GM11168 (cell line): Measurements from ENCODE around the gene MYBPC2.

Source experiments
- in situ Hi-C: fragments of 300-500 bp; cut with MboI; formaldehyde crosslinking; loops from one replicate; pipeline ENCODE4 v1.12.0; 2022; ENCODE audit warnings: low sequenced_read_pairs; ENCODE audit not compliant: unreplicated experiment

MYBPC2 gene

DNA sequence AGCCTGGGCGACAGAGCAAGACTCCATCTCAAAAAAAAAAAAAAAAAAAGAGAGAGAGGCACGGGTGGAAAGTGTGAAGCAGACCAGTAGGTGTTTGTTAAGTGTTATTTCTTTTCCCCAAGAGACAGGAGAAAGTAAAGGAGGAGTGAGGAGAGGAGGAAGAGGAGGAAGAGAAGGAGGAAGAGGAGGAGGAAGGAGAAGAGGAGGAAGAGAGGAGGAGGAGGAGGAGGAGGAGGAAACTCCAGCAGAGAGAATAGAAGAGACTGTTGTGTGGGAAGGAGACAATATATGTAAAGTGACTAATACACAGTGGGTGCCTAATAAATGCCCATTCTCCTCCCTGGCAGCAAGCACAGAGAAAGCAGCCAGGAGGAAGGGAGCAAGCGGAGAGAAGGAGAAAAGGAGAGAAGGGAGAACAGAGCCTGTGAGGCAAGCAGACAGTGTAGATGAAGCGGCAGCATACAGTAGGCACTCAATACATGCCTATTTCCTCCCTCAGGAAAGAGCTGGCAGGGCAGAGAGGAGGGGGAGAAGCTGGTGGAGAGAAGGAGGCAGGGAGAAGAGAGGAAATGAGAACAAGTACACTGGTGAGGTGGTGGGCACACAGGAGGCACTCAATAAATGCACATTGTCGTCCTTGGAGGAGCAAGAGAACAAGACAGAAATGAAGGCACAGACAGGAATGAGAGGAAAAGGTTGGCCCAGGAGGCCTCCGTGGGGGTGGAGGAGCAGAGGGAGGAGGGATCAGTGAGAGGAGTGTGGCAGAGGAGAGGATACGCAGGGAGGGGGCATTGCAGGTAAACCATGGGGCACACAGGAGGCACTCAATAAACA is 61.7 kb downstream of the MYBPC2 start:
- in situ Hi-C loops: no loop called here

DNA sequence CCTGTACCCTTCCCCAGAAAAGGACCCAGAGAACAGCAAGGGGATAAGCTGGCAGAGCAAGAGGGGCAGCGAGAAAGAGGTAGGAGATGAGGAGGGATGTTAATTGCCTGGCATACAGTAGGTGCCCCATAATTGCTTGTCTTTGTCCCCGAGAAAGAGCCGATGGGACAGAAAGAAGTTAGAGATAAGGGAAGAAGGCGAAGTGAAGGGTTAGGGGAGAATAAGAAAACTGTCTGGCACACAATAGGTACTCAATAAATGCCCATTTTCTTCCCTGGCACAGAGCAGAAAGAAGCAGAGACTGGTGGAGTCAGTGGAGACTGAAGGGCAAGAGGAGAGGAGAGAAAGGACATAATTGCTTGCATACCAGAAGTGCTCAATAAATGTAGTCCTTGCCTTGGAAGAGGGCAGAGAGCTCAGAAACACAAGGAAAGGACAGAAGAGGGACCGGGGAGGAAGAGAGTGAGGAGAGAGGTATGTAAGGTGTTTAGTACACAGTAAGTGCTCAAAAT is 62.4 kb downstream of the MYBPC2 start:
- in situ Hi-C loops: no loop called here

GRCh38 chr19:50496189-50497021 is 63.7 kb downstream of the MYBPC2 start:
- in situ Hi-C loops: no loop called here

DNA sequence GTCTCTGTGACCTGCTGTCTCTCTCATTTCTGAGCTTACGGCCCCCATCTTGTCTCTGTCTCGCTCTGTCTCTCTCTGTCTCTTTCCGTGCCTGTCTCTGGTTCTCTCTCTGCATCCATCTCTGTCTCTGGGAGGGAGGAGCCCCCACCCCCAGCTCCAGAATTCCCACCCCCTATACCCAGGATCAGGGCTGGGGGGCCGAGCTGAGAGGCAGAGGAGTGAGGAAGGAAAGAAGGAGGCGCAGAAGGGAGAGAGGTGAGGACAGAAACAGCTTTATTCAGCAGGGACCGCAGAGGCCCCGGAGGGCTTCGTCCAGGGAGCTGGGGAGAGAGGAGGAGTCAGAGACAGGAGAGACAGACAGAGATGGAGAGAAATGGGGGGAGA is 64.3 kb downstream of the MYBPC2 start:
- in situ Hi-C loops: no loop called here

- in situ Hi-C loops: no loop called here
Measured at GRCh38 chr19:50498219-50499056, 65.7 kb downstream of the MYBPC2 start.

DNA sequence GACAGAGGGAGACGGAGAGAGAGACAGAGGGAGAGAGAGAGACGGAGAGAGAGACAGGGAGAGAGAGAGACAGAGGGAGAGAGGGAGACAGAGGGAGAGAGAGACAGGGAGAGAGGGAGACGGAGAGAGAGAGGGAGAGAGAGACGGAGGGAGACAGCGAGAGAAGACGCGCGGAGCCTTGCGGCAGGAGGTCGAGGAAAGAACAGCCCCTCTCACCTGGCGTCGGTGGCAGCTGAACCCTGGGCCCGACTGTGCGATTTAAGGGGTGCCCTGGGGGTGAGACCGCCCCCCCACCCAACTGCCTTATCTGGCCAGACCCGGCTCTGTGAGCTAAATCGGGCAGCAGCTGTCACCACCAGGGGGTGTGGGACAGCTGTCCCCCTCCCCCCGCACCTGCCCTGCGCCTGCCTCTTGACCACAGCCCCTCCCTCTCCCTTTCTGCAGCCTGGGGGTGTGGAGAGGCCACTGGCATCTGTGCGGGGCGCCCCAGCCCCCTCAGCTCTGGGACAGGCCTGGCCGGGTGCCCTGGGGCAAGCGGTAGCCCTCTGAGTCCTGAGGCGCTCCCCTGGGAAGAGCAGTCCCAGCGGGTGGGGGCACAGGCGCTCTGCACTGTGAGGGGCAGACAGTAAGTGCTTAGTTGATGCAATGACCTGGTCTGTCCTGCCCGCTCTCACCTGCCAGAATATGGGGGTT is 67.5 kb downstream of the MYBPC2 start:
- in situ Hi-C loops: no loop called here

DNA sequence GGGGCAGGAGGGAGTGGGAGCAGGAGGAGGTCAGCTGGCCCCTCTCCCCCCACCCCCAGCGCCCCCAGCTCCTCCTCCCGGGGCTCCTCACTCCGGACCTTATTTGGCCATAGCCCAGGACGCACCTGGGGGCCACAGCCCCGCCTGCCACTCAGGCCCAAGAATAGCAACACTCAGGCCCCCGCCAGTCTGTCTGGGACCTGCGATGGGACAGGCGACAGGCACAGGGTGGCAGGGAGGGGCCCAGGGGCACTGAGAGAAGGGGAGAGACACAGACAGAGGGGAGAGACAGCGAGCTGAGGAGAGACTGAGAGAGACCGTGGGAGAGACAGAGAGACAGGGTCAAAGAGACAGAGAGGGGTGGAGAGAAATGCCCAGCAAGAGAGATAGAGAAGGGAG is 68.1 kb downstream of the MYBPC2 start:
- in situ Hi-C loops: no loop called here

DNA sequence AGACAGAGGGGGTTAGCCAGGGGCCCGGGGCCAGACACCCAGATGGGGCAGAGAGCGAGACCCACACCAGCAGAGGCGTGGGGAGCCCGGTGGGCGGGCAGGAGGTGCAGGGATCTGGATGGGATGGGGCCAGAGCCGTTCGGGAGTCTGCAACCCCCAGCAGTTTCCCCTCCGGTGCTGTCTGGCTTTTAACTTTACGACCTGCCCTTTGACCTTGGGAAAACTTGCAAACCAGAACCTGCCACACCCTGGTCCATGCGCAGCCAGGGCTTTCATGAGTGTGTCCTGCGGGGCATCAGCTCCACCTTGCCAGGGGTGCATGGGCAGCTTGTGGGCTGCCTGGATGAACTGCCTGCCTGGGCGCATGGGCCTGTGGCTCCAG is 68.5 kb downstream of the MYBPC2 start:
- in situ Hi-C loops: no loop called here

DNA sequence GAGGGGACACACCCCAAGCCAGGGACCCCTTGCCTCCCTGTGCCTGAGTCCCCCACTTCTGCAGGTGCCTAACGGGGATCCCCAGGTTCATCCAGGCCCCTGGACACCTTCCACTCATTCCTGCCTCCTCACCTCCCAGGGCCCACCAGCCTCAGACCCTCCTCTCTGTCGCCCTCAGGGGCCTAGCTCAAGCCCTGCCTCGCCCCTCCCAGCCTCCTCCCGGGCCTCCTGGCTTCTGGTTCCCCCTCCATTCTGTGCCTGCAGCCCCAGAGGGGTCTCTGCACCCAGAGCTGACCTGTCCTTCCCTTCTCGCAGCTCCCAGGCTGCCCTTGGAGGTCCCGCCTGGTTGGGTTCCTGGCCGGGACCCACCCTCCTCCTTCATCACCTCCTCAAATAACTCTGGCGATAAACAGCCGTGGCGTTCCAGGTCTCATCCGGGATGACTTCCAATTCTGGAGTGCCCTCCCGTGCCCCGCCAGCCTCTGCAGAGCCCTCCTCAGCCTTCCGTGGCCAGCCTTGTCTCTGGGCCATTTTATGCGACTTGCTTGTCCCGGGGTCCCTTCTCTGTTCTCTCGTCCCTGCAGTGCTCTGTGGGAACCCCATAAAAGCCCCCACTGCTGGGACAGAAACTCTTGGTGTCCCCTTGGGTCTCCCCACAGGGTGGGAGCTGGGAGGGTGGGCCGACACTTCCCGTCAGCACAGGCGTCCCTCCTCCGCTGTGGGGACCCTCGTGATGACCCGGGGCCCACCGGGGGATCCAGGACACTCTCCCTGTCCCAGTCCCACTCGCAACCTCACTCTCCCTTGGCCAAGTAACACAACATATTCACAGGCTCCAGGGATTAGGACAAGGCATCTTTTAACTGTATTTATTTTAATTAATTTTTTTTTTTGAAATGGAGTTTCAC is 69.1 kb downstream of the MYBPC2 start:
- in situ Hi-C loops: no loop called here

GRCh38 chr19:50505856-50506611 is 73.3 kb downstream of the MYBPC2 start:
- in situ Hi-C loops: no loop called here

DNA sequence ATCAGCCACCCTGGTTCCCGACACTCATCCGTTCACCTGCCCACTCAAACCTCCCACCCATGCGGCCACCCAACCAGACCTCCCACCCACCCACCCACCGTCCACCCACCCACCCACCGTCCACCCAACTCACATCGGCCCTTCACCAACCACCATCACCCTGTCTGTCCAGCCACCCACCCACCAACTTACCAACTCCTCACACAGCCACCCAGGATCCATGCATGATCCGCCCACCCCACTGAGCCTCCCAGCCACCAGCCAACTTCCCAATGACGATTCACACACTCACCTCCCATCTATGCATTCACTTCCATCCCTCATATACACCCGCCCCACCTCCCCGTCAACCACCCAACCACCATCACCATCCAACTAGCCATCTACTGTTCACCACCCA is 74.0 kb downstream of the MYBPC2 start:
- in situ Hi-C loops: no loop called here

GRCh38 chr19:50507376-50507775 is 74.7 kb downstream of the MYBPC2 start:
- in situ Hi-C loops: no loop called here

GRCh38 chr19:50508843-50509190 is 76.1 kb downstream of the MYBPC2 start:
- in situ Hi-C loops: no loop called here

DNA sequence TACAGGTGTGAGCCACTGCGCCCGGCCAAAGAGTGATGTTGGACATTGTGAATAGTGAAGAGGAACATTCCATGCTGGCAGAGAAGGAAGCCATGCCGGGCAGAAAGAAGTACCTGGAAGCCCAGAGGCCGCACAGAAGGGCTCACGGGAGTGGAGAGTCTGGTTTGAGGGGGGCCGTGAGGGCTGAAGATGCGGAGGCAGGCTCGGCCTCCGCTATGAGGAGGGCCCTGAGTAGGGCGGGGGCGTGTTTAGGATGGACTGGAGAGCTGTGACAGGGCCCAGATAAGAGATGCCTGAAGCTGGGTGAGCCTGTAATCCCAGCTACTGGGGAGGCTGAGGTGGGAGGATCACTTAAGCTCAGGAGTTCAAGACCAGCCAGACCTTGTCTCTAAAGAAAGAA is 76.7 kb downstream of the MYBPC2 start:
- in situ Hi-C loops: no loop called here

GRCh38 chr19:50510121-50510670 is 77.5 kb downstream of the MYBPC2 start:
- in situ Hi-C loops: no loop called here

DNA sequence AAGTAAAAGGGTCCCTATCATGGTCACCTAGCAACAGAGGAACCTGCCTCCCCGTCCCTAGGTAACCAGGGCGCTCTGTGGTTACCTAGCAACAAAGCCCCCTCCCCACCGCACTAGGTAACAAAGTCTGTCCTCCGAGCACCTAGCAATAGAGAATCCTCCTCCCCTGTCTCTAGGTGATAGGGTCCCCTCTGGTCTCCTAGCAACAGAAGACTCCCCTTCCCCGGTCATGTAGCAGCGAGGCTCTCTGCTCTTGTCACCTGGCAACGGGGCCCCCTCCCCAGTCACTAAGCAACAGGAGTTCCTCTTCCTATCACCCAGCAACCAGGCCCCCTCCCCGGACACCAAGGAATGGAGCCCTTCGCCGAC is 78.0 kb downstream of the MYBPC2 start:
- in situ Hi-C loops: no loop called here

GRCh38 chr19:50511069-50511822 is 78.6 kb downstream of the MYBPC2 start, which contains the start of gene JOSD2:
JOSD2 (minus strand) TSS chr19:50511191; CDS start chr19:50510431, 760 bp downstream.
- in situ Hi-C loops: no loop called here
